DOHH2 (cell line): ENCODE data around the gene ITGA11.

Experiments used
- H3F3A ChIP-seq: fragments of 200-600 bp; sonication (generic), shearing (Covaris generic); 2 replicates; pipeline ENCODE4 v1.6.0; 2016; ENCODE audit warnings: antibody characterized with exemption, mild to moderate bottlenecking; ENCODE audit not compliant: control insufficient read depth, insufficient read depth
- H3K27ac ChIP-seq: fragments of 200-600 bp; sonication (generic); 2 replicates; pipeline ENCODE4 v1.5.1; 2014; ENCODE audit warnings: low read depth, mild to moderate bottlenecking, low read length, moderate library complexity
- H3K27me3 ChIP-seq: fragments of 200-600 bp; sonication (generic); 2 replicates; pipeline ENCODE4 v1.6.1; 2014; ENCODE audit warnings: mild to moderate bottlenecking, low read length, mixed read lengths; ENCODE audit not compliant: control insufficient read depth
- H3K36me3 ChIP-seq: fragments of 200-600 bp; sonication (generic); 2 replicates; pipeline ENCODE4 v1.6.1; 2014; ENCODE audit warnings: mild to moderate bottlenecking, low read length, moderate library complexity, mixed read lengths; ENCODE audit not compliant: control insufficient read depth
- H3K4me1 ChIP-seq: fragments of 200-600 bp; sonication (generic); 2 replicates; pipeline ENCODE4 v1.6.1; 2014; ENCODE audit warnings: mild to moderate bottlenecking, low read length, mixed read lengths; ENCODE audit not compliant: control insufficient read depth
- H3K4me2 ChIP-seq: fragments of 200-600 bp; sonication (generic); 2 replicates; pipeline ENCODE4 v1.6.0; 2014; ENCODE audit warnings: mild to moderate bottlenecking, low read length, moderate library complexity
- H3K4me3 ChIP-seq: fragments of 200-600 bp; sonication (generic); 2 replicates; pipeline ENCODE4 v1.5.1; 2014; ENCODE audit warnings: mild to moderate bottlenecking, low read length, mixed read lengths
- H3K79me2 ChIP-seq: fragments of 200-600 bp; sonication (generic); 2 replicates; pipeline ENCODE4 v1.6.1; 2014; ENCODE audit warnings: mild to moderate bottlenecking, low read length, mixed read lengths; ENCODE audit not compliant: control insufficient read depth
- H3K9me2 ChIP-seq: fragments of 200-600 bp; sonication (generic); replicated peaks from 2 replicates; pipeline ENCODE4 v1.6.1; 2014; ENCODE audit warnings: mild to moderate bottlenecking, low read length, mixed read lengths; ENCODE audit not compliant: control insufficient read depth
- H3K9me3 ChIP-seq: fragments of 200-600 bp; sonication (generic); 2 replicates; pipeline ENCODE4 v1.6.1; 2014; ENCODE audit warnings: antibody characterized with exemption, low read length, mixed read lengths; ENCODE audit not compliant: control insufficient read depth, insufficient read depth
- H4K20me1 ChIP-seq: fragments of 200-600 bp; sonication (generic); 2 replicates; pipeline ENCODE4 v1.6.0; 2014; ENCODE audit warnings: low read depth, mild to moderate bottlenecking, antibody characterized with exemption, low read length, moderate library complexity; ENCODE audit not compliant: control insufficient read depth, insufficient read depth
- EZH2phosphoT487 ChIP-seq: fragments of 200-600 bp; sonication (generic); IDR thresholded peaks from 2 replicates; pipeline ENCODE4 v1.6.1; 2017; ENCODE audit warnings: borderline replicate concordance, mild to moderate bottlenecking, antibody characterized with exemption, low read length, moderate library complexity, mixed read lengths
- TF ChIP-seq, protein P1 (sequence below): fragments of 200-600 bp; sonication (generic); IDR thresholded peaks from one replicate; pipeline ENCODE4 v1.5.1; 2014; ENCODE audit warnings: antibody characterized with exemption, mild to moderate bottlenecking, low read depth, low read length; ENCODE audit not compliant: poor library complexity, severe bottlenecking

The ITGA11 gene

DNA sequence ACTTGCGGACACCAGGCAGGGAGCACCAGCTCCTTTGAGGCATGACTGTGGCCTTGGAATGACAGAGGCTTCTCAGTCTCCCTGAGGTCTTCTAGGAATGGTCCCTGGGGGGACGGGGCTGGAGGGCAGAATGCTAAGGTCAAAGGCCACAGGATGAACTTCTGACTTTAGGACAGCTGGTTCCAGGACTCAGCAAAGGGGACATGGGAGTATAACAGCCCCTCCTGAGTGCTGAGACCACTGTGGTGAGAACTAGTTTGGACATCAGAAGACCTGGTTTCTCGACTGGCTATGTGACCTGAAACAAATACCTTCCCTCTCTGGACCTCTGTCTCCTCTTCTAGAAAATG lies 17.8 kb downstream of the ITGA11 start:
- no peaks in the 10 kb centered on the region for H4K20me1 ChIP-seq
- TF ChIP-seq, protein P1, sequence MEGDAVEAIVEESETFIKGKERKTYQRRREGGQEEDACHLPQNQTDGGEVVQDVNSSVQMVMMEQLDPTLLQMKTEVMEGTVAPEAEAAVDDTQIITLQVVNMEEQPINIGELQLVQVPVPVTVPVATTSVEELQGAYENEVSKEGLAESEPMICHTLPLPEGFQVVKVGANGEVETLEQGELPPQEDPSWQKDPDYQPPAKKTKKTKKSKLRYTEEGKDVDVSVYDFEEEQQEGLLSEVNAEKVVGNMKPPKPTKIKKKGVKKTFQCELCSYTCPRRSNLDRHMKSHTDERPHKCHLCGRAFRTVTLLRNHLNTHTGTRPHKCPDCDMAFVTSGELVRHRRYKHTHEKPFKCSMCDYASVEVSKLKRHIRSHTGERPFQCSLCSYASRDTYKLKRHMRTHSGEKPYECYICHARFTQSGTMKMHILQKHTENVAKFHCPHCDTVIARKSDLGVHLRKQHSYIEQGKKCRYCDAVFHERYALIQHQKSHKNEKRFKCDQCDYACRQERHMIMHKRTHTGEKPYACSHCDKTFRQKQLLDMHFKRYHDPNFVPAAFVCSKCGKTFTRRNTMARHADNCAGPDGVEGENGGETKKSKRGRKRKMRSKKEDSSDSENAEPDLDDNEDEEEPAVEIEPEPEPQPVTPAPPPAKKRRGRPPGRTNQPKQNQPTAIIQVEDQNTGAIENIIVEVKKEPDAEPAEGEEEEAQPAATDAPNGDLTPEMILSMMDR, result no peak
- no peak for TF ChIP-seq EZH2phosphoT487
- no peak overlapping the region for H3K27ac ChIP-seq
- H3K27me3 ChIP-seq, result peaks cover 3% of the 10 kb centered on the region; the same call in 1 of the 2 replicates
- no peaks in the 10 kb centered on the region for H3K36me3 ChIP-seq
- H3F3A ChIP-seq, result no peaks in the 10 kb centered on the region
- no peaks in the 10 kb centered on the region for H3K79me2 ChIP-seq
- no peak overlapping the region for H3K4me3 ChIP-seq
- no peaks in the 10 kb centered on the region for H3K9me3 ChIP-seq
- H3K4me1 ChIP-seq, result no peaks in the 10 kb centered on the region
- no peaks in the 10 kb centered on the region for H3K9me2 ChIP-seq
- H3K4me2 ChIP-seq, result no peak overlapping the region

DNA sequence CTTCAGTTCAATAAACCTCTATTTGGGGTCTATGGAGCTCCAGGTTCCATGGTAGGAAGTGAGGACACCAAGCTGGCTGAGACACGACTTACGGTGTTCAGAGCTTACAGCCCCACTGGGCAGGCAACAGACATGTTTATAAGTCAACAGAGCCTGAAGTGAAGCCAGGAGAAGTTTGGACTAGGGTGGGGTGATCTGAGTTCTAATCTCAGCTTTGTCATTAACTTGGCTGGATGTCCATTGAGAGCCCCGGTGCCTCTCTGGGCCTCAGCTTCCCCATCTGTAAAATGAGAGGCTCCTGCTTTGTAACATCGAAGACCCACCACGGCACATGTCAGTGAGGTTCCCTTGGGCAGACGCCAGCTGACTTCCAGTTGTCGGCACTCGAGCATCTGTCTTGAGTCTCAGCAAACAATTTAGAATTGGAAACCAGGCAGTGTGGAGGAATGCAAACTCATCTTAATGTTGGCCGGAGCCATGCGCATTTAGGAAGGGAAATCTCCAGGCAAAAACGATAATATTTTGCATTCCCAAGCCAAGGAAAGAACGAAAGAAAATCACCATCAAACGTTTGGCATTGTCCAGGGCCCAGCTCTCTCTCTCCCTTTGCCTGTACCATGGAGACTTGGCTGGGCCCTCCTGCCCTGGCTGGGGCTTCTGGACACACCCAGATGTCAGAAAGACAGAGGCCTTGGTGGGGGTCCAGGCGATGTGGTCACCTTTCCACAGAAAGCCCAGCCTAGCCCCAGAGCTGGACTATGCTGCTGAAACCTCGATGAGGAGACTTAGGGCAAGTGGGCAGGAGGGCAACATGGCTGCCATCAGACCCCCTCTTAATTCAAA lies 18.4 kb downstream of the ITGA11 start:
- H3K27ac ChIP-seq, result no peak overlapping the region
- TF ChIP-seq EZH2phosphoT487, result no peak
- TF ChIP-seq, protein P1, result no peak
- H3K79me2 ChIP-seq, result no peaks in the 10 kb centered on the region
- no peaks in the 10 kb centered on the region for H3F3A ChIP-seq
- H3K4me3 ChIP-seq, result no peak overlapping the region
- no peak overlapping the region for H3K4me2 ChIP-seq
- peaks cover 3% of the 10 kb centered on the region; the same call in 1 of the 2 replicates for H3K27me3 ChIP-seq
- H4K20me1 ChIP-seq, result no peaks in the 10 kb centered on the region
- H3K4me1 ChIP-seq, result no peaks in the 10 kb centered on the region
- no peaks in the 10 kb centered on the region for H3K9me2 ChIP-seq
- no peaks in the 10 kb centered on the region for H3K36me3 ChIP-seq
- no peaks in the 10 kb centered on the region for H3K9me3 ChIP-seq

DNA sequence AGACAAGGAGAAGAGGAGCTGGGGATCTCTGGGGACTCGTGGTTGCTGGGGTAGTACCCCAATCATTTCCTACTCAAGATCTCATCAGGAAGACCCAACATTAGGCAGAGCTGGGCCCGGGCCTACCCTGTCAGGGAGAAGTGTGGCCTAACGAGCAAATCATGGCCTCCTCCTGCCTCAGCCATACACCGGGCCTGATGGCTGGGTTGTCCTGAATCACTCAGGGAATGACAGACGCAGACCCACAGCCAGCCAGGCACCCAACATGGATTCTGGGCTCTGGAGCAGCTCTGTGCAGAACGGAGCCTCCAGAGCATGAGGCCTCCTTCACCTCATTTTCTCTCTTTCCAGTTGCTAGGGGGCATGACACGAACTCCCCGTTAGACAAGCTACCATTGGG lies 19.7 kb downstream of the ITGA11 start:
- Histone ChIP-seq H3K4me3 (no peak overlapping the region), H3K4me1 (no peaks in the 10 kb centered on the region), H3K27me3 (peaks cover 3% of the 10 kb centered on the region; the same call in 1 of the 2 replicates), H3K27ac (no peak overlapping the region), H3K9me3 (no peaks in the 10 kb centered on the region), H3K36me3 (no peaks in the 10 kb centered on the region), H3K4me2 (no peak overlapping the region), H3K79me2 (no peaks in the 10 kb centered on the region), H3F3A (no peaks in the 10 kb centered on the region), H4K20me1 (no peaks in the 10 kb centered on the region), H3K9me2 (no peaks in the 10 kb centered on the region)
- TF ChIP-seq, protein P1, result no peak
- no peak for TF ChIP-seq EZH2phosphoT487
